Measurements from ENCODE around the gene DUSP9. TPM values are rescaled to one million over a fixed set of nuclear protein-coding genes. Genes with fewer than 3 reads are reported as not detected.
A peak's percentile ranks its signal among the peaks of the same experiment; 100 is the strongest.
"Not testable (repeated sequence)": the region's sequence is repeated elsewhere in the genome, so short reads cannot be mapped to it uniquely, and the experiment has no call there.

Gene DUSP9
- total RNA-seq, 1 donor from 2014 or later = not detected

GRCh38 chrX:153688506-153688905 lies 41.5 kb downstream of the DUSP9 start:
- no peak for TF ChIP-seq CTCF (IDR thresholded peaks at IDR 0.05)
- Mint-ChIP-seq H3K36me3 (ENCODE audit: low read depth) (no peaks in the 10 kb centered on the region), H3K9me3 (no peaks in the 10 kb centered on the region), H3K27me3 (peaks cover 3% of the 10 kb centered on the region), H3K4me1 (no peaks in the 10 kb centered on the region), H3K27ac (no peak overlapping the region), H3K4me3 (no peak overlapping the region)
- intact Hi-C loops (cut with micrococcal nuclease) = loop anchor here (5.0 to 10.0 kb wide), 2 partner anchors 34 to 76 kb away; partner anchors contain the start of genes ABCD1, BCAP31 and PLXNB3
- no peak for ATAC-seq (ENCODE audit: low read depth)
- CTCF ChIA-PET = no interaction called here
- POLR2A ChIA-PET = no interaction called here
- DNase-seq = no peak

GRCh38 chrX:153688911-153689590 lies 42.0 kb downstream of the DUSP9 start:
- H3K4me3 Mint-ChIP-seq = no peak overlapping the region

GRCh38 chrX:153689654-153690465 lies 42.9 kb downstream of the DUSP9 start:
- Mint-ChIP-seq H3K36me3 (ENCODE audit: low read depth) (peaks cover 3% of the 10 kb centered on the region), H3K27me3 (peaks cover 3% of the 10 kb centered on the region), H3K9me3 (no peaks in the 10 kb centered on the region), H3K4me3 (peak overlapping the region; percentile 28), H3K4me1 (no peaks in the 10 kb centered on the region), H3K27ac (no peak overlapping the region)
- CTCF ChIA-PET = no interaction called here
- TF ChIP-seq CTCF (IDR thresholded peaks at IDR 0.05) = no peak
- POLR2A ChIA-PET = no interaction called here
- intact Hi-C loops (cut with micrococcal nuclease) = loop anchor here (5.0 to 10.0 kb wide), 2 partner anchors 32 to 75 kb away; partner anchors contain the start of genes ABCD1, BCAP31 and PLXNB3
- no peak for ATAC-seq (ENCODE audit: low read depth)
- DNase-seq = no peak

More at GRCh38 chrX:153688911-153689590, 42.0 kb downstream of the DUSP9 start:
- Mint-ChIP-seq H3K27me3 (peaks cover 3% of the 10 kb centered on the region), H3K9me3 (no peaks in the 10 kb centered on the region), H3K4me1 (no peaks in the 10 kb centered on the region), H3K36me3 (ENCODE audit: low read depth) (peaks cover under 1% of the 10 kb centered on the region), H3K27ac (no peak overlapping the region)
- DNase-seq (no peak), ATAC-seq (ENCODE audit: low read depth) (no peak)
- ChIA-PET POLR2A (no interaction called here), CTCF (no interaction called here)
- no peak for TF ChIP-seq CTCF (IDR thresholded peaks at IDR 0.05)
- intact Hi-C loops (cut with micrococcal nuclease) = loop anchor here (5.0 to 10.0 kb wide), 2 partner anchors 33 to 76 kb away; partner anchors contain the start of genes ABCD1, BCAP31 and PLXNB3

GRCh38 chrX:153690466-153690865 lies 43.5 kb downstream of the DUSP9 start:
- DNase-seq (no peak), ATAC-seq (ENCODE audit: low read depth) (no peak)
- peaks cover 3% of the 10 kb centered on the region for H3K36me3 Mint-ChIP-seq (ENCODE audit: low read depth)
- no peak for TF ChIP-seq CTCF (IDR thresholded peaks at IDR 0.05)
- H3K27me3 Mint-ChIP-seq = peaks cover 3% of the 10 kb centered on the region
- no peaks in the 10 kb centered on the region for H3K4me1 Mint-ChIP-seq
- no peaks in the 10 kb centered on the region for H3K9me3 Mint-ChIP-seq
- H3K4me3 Mint-ChIP-seq = no peak overlapping the region
- CTCF ChIA-PET = no interaction called here
- POLR2A ChIA-PET = no interaction called here
- H3K27ac Mint-ChIP-seq = no peak overlapping the region
- intact Hi-C loops (cut with micrococcal nuclease) = no loop called here

- H3K27me3 Mint-ChIP-seq; H3K4me1 Mint-ChIP-seq; POLR2A ChIA-PET; H3K36me3 Mint-ChIP-seq (ENCODE audit: low read depth); H3K9me3 Mint-ChIP-seq; H3K4me3 Mint-ChIP-seq; DNase-seq; CTCF ChIA-PET; intact Hi-C loops (cut with micrococcal nuclease); ATAC-seq (ENCODE audit: low read depth); H3K27ac Mint-ChIP-seq: not testable (repeated sequence)
Observed at GRCh38 chrX:153691032-153691827, 44.2 kb downstream of the DUSP9 start.
